GM23338 (cell line): ENCODE results near the gene VPS50. TPM values are rescaled to one million over a fixed set of nuclear protein-coding genes. Genes with fewer than 3 reads are reported as not detected.

Source experiments
- ATAC-seq: fragments of 200-7000 bp; cut with Tn5 transposase; 3 replicates; pipeline ENCODE4 v1.9.1; 2020
- DNase-seq: peaks from one replicate; pipeline ENCODE4 v3.0.0-alpha.2; 2015; ENCODE audit warnings: low spot score
- H2AFZ ChIP-seq: fragments of 200-600 bp; sonication (generic); 2 replicates; pipeline ENCODE4 v1.8.0; 2016; ENCODE audit warnings: antibody characterized with exemption, mild to moderate bottlenecking, moderate library complexity
- H3F3A ChIP-seq: fragments of 200-600 bp; sonication (generic); replicated peaks from 2 replicates; pipeline ENCODE4 v1.8.0; 2017; ENCODE audit warnings: antibody characterized with exemption, mixed run types, low read depth
- H3K27ac ChIP-seq: fragments of 200-600 bp; sonication (generic); 2 replicates; pipeline ENCODE4 v1.6.1; 2016; ENCODE audit warnings: low read depth
- H3K27me3 ChIP-seq: fragments of 200-600 bp; sonication (generic); 2 replicates; pipeline ENCODE4 v1.8.0; 2016; ENCODE audit warnings: mild to moderate bottlenecking, mixed run types, moderate library complexity; ENCODE audit not compliant: insufficient read depth
- H3K36me3 ChIP-seq: fragments of 200-600 bp; sonication (generic); 2 replicates; pipeline ENCODE4 v1.8.0; 2016; ENCODE audit warnings: mild to moderate bottlenecking; ENCODE audit not compliant: insufficient read depth
- H3K4me1 ChIP-seq: fragments of 200-600 bp; sonication (generic); 2 replicates; pipeline ENCODE4 v1.8.0; 2016; ENCODE audit warnings: mild to moderate bottlenecking, moderate library complexity; ENCODE audit not compliant: insufficient read depth
- H3K4me2 ChIP-seq: fragments of 200-600 bp; sonication (generic); 2 replicates; pipeline ENCODE4 v1.7.1; 2017; ENCODE audit warnings: mixed run types
- H3K4me3 ChIP-seq: fragments of 200-600 bp; sonication (generic); 2 replicates; pipeline ENCODE4 v1.6.1; 2016; ENCODE audit warnings: mixed run types
- H3K79me2 ChIP-seq: fragments of 200-600 bp; sonication (generic); replicated peaks from 2 replicates; pipeline ENCODE4 v1.8.0; 2017; ENCODE audit warnings: mild to moderate bottlenecking; ENCODE audit not compliant: insufficient read depth
- H3K9me2 ChIP-seq: fragments of 200-600 bp; sonication (generic); 2 replicates; pipeline ENCODE4 v1.8.0; 2017; ENCODE audit not compliant: insufficient read depth
- H4K20me1 ChIP-seq: fragments of 200-600 bp; sonication (generic); replicated peaks from 2 replicates; pipeline ENCODE4 v1.8.0; 2017; ENCODE audit warnings: mild to moderate bottlenecking; ENCODE audit not compliant: insufficient read depth
- H3K27ac Mint-ChIP-seq: 2 replicates; pipeline ENCODE4 v1.8.0; 2020; ENCODE audit warnings: inconsistent platforms, mild to moderate bottlenecking, moderate library complexity, mixed read lengths
- H3K27me3 Mint-ChIP-seq: 3 replicates; pipeline ENCODE4 v1.8.0; 2022; ENCODE audit warnings: low read depth, mild to moderate bottlenecking, moderate library complexity, mixed read lengths, inconsistent platforms; ENCODE audit not compliant: insufficient read depth, poor library complexity
- H3K36me3 Mint-ChIP-seq: 3 replicates; pipeline ENCODE4 v1.8.0; 2021; ENCODE audit warnings: low read depth, mild to moderate bottlenecking, inconsistent platforms, moderate library complexity, mixed read lengths
- H3K4me1 Mint-ChIP-seq: 3 replicates; pipeline ENCODE4 v1.8.0; 2020; ENCODE audit warnings: mild to moderate bottlenecking, inconsistent platforms, mixed read lengths
- H3K4me3 Mint-ChIP-seq: 3 replicates; pipeline ENCODE4 v1.8.0; 2021; ENCODE audit warnings: moderate library complexity, mild to moderate bottlenecking, inconsistent platforms, mixed read lengths
- H3K9me3 Mint-ChIP-seq: 3 replicates; pipeline ENCODE4 v1.8.0; 2020; ENCODE audit warnings: moderate library complexity, mild to moderate bottlenecking, inconsistent platforms, mixed read lengths
- CREB1 ChIP-seq: fragments of 250-450 bp; sonication (Bioruptor Pico); IDR thresholded peaks from 2 replicates; pipeline ENCODE4 v1.5.0; 2020; ENCODE audit warnings: low read depth, mild to moderate bottlenecking, moderate library complexity
- EZH2 ChIP-seq: fragments of 200-600 bp; sonication (generic); IDR thresholded peaks from one replicate; pipeline ENCODE4 v1.8.0; 2017; ENCODE audit warnings: antibody characterized with exemption, mild to moderate bottlenecking, low read depth; ENCODE audit not compliant: unreplicated experiment
- EZH2phosphoT487 ChIP-seq: fragments of 200-600 bp; sonication (generic); IDR thresholded peaks from one replicate; pipeline ENCODE4 v1.8.1; 2018; ENCODE audit warnings: antibody characterized with exemption; ENCODE audit not compliant: unreplicated experiment
- JUNB ChIP-seq: IDR thresholded peaks from one replicate; pipeline ENCODE4 v1.6.1; 2016; ENCODE audit warnings: antibody characterized with exemption; ENCODE audit not compliant: unreplicated experiment
- NANOG ChIP-seq: IDR thresholded peaks from 2 replicates; pipeline ENCODE4 v1.6.1; 2016; ENCODE audit warnings: antibody characterized with exemption, borderline replicate concordance
- POLR2AphosphoS5 ChIP-seq: IDR thresholded peaks from 2 replicates; pipeline ENCODE4 v1.6.1; 2016; ENCODE audit warnings: antibody characterized with exemption, low read depth
- STAT1 ChIP-seq: IDR thresholded peaks from one replicate; pipeline ENCODE4 v1.6.1; 2016; ENCODE audit warnings: antibody characterized with exemption; ENCODE audit not compliant: unreplicated experiment
- ZNF114 ChIP-seq: fragments of 250-450 bp; sonication (Bioruptor Pico); IDR thresholded peaks from 2 replicates; pipeline ENCODE4 v1.5.0; 2020; ENCODE audit warnings: mild to moderate bottlenecking, moderate library complexity
- ZNF331 ChIP-seq: fragments of 250-450 bp; sonication (Bioruptor Pico); IDR thresholded peaks from 2 replicates; pipeline ENCODE4 v1.5.0; 2020; ENCODE audit warnings: low read depth, mild to moderate bottlenecking, moderate library complexity
- polyA plus RNA-seq: library from polyadenylated mRNA; unstranded; fragments of >200 nt; fragmentation: Nextera tagmentation; extraction: Ambion mirVana; gene quantifications from 2 replicates; pipeline ENCODE4 v1.2.1, GENCODE V29; 2016
- total RNA-seq: library from RNA; depleted of rRNA; stranded (reverse); fragments of >200 nt; shearing (Covaris generic); gene quantifications from 2 replicates; pipeline ENCODE4 v1.2.3, GENCODE V29; 2014
- TF ChIP-seq, protein P1 (sequence below): IDR thresholded peaks from one replicate; pipeline ENCODE4 v1.6.1; 2018; ENCODE audit warnings: antibody characterized with exemption; ENCODE audit not compliant: unreplicated experiment
- TF ChIP-seq, protein P2 (sequence below): fragments of 250-450 bp; sonication (Bioruptor Pico); IDR thresholded peaks from 2 replicates; pipeline ENCODE4 v1.5.0; 2020; ENCODE audit warnings: mild to moderate bottlenecking, moderate library complexity
- TF ChIP-seq, protein P3 (sequence below), 2 experiments: fragments of 200-600 bp in 1 of 2; sonication (generic) in 1 of 2; conservative IDR thresholded peaks; 2 replicates each; pipeline versions ENCODE4 v1.5.1 to v1.6.1; 2016 to 2017; ENCODE audit warnings: antibody characterized with exemption in 2 of 2, low read depth in 2 of 2, mild to moderate bottlenecking in 2 of 2, moderate library complexity in 1 of 2
- TF ChIP-seq, protein P4 (sequence below): IDR thresholded peaks from 2 replicates; pipeline ENCODE4 v1.6.1; 2016; ENCODE audit warnings: antibody characterized with exemption

VPS50 gene
- total and polyA plus RNA-seq, 2 experiments from 2014 or later = 4.3 to 12.3 TPM

DNA sequence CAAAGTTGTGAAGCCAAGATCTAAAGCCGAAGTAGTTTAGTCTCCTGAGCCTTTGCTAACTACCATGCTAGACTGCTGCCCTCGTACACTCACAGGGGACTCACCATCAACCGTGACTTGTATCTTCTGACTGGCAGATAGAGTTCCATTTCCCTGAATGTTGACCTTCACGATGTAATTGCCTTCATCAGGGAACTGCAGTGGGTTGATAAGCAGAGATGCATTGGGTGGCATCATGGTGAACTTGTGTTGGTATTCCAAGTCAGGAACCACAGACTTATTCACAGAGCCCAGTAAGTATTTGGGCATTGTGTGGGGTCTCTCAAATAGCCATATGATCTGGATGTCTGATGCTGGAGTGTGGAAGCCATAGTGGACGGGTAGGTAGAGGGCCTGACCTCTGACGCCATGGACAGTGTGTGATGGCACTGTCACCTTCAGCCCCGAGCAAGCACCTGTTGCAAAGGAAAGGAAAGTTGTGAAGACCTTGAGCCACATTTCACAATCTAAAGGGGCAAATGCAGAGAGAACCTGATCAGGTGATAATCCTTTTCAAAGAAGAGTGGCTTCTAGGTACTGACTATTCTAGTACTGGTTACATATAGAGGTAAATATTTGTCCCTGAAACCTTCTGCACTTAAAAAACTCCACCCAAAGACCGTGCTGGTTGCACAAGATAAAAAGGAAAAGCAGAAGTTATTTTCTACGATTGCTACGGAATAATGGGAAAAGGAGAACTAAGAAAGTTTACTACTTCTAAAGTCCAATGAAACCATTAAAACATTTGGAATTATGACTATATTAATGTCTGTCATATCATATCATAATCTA is 13.0 kb upstream of the VPS50 start:
- no peak overlapping the region for H3K4me3 ChIP-seq
- ATAC-seq (no peak), DNase-seq (no peak)
- H3K4me1 Mint-ChIP-seq = no peaks in the 10 kb centered on the region
- H3K27ac ChIP-seq = no peak overlapping the region
- no peaks in the 10 kb centered on the region for H3K4me1 ChIP-seq
- no peaks in the 10 kb centered on the region for H4K20me1 ChIP-seq
- no peaks in the 10 kb centered on the region for H3K79me2 ChIP-seq
- TF ChIP-seq POLR2AphosphoS5 (no peak), ZNF331 (CRISPR knock-in tag) (no peak), NANOG (no peak), CREB1 (no peak), JUNB (no peak), EZH2 (no peak), EZH2phosphoT487 (no peak), ZNF114 (no peak), STAT1 (no peak)
- TF ChIP-seq, protein P1, sequence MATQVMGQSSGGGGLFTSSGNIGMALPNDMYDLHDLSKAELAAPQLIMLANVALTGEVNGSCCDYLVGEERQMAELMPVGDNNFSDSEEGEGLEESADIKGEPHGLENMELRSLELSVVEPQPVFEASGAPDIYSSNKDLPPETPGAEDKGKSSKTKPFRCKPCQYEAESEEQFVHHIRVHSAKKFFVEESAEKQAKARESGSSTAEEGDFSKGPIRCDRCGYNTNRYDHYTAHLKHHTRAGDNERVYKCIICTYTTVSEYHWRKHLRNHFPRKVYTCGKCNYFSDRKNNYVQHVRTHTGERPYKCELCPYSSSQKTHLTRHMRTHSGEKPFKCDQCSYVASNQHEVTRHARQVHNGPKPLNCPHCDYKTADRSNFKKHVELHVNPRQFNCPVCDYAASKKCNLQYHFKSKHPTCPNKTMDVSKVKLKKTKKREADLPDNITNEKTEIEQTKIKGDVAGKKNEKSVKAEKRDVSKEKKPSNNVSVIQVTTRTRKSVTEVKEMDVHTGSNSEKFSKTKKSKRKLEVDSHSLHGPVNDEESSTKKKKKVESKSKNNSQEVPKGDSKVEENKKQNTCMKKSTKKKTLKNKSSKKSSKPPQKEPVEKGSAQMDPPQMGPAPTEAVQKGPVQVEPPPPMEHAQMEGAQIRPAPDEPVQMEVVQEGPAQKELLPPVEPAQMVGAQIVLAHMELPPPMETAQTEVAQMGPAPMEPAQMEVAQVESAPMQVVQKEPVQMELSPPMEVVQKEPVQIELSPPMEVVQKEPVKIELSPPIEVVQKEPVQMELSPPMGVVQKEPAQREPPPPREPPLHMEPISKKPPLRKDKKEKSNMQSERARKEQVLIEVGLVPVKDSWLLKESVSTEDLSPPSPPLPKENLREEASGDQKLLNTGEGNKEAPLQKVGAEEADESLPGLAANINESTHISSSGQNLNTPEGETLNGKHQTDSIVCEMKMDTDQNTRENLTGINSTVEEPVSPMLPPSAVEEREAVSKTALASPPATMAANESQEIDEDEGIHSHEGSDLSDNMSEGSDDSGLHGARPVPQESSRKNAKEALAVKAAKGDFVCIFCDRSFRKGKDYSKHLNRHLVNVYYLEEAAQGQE = no peak
- TF ChIP-seq, protein P2, sequence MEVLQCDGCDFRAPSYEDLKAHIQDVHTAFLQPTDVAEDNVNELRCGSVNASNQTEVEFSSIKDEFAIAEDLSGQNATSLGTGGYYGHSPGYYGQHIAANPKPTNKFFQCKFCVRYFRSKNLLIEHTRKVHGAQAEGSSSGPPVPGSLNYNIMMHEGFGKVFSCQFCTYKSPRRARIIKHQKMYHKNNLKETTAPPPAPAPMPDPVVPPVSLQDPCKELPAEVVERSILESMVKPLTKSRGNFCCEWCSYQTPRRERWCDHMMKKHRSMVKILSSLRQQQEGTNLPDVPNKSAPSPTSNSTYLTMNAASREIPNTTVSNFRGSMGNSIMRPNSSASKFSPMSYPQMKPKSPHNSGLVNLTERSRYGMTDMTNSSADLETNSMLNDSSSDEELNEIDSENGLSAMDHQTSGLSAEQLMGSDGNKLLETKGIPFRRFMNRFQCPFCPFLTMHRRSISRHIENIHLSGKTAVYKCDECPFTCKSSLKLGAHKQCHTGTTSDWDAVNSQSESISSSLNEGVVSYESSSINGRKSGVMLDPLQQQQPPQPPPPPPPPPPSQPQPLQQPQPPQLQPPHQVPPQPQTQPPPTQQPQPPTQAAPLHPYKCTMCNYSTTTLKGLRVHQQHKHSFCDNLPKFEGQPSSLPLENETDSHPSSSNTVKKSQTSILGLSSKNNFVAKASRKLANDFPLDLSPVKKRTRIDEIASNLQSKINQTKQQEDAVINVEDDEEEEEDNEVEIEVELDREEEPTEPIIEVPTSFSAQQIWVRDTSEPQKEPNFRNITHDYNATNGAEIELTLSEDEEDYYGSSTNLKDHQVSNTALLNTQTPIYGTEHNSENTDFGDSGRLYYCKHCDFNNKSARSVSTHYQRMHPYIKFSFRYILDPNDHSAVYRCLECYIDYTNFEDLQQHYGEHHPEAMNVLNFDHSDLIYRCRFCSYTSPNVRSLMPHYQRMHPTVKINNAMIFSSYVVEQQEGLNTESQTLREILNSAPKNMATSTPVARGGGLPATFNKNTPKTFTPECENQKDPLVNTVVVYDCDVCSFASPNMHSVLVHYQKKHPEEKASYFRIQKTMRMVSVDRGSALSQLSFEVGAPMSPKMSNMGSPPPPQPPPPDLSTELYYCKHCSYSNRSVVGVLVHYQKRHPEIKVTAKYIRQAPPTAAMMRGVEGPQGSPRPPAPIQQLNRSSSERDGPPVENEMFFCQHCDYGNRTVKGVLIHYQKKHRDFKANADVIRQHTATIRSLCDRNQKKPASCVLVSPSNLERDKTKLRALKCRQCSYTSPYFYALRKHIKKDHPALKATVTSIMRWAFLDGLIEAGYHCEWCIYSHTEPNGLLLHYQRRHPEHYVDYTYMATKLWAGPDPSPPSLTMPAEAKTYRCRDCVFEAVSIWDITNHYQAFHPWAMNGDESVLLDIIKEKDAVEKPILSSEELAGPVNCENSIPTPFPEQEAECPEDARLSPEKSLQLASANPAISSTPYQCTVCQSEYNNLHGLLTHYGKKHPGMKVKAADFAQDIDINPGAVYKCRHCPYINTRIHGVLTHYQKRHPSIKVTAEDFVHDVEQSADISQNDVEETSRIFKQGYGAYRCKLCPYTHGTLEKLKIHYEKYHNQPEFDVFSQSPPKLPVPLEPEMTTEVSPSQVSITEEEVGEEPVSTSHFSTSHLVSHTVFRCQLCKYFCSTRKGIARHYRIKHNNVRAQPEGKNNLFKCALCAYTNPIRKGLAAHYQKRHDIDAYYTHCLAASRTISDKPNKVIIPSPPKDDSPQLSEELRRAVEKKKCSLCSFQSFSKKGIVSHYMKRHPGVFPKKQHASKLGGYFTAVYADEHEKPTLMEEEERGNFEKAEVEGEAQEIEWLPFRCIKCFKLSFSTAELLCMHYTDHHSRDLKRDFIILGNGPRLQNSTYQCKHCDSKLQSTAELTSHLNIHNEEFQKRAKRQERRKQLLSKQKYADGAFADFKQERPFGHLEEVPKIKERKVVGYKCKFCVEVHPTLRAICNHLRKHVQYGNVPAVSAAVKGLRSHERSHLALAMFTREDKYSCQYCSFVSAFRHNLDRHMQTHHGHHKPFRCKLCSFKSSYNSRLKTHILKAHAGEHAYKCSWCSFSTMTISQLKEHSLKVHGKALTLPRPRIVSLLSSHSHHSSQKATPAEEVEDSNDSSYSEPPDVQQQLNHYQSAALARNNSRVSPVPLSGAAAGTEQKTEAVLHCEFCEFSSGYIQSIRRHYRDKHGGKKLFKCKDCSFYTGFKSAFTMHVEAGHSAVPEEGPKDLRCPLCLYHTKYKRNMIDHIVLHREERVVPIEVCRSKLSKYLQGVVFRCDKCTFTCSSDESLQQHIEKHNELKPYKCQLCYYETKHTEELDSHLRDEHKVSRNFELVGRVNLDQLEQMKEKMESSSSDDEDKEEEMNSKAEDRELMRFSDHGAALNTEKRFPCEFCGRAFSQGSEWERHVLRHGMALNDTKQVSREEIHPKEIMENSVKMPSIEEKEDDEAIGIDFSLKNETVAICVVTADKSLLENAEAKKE = no peak
- TF ChIP-seq, protein P3, sequence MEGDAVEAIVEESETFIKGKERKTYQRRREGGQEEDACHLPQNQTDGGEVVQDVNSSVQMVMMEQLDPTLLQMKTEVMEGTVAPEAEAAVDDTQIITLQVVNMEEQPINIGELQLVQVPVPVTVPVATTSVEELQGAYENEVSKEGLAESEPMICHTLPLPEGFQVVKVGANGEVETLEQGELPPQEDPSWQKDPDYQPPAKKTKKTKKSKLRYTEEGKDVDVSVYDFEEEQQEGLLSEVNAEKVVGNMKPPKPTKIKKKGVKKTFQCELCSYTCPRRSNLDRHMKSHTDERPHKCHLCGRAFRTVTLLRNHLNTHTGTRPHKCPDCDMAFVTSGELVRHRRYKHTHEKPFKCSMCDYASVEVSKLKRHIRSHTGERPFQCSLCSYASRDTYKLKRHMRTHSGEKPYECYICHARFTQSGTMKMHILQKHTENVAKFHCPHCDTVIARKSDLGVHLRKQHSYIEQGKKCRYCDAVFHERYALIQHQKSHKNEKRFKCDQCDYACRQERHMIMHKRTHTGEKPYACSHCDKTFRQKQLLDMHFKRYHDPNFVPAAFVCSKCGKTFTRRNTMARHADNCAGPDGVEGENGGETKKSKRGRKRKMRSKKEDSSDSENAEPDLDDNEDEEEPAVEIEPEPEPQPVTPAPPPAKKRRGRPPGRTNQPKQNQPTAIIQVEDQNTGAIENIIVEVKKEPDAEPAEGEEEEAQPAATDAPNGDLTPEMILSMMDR (conservative IDR thresholded peaks at IDR 0.05; ENCODE audit: low read depth in 2 of 2) = no peak
- TF ChIP-seq, protein P4, sequence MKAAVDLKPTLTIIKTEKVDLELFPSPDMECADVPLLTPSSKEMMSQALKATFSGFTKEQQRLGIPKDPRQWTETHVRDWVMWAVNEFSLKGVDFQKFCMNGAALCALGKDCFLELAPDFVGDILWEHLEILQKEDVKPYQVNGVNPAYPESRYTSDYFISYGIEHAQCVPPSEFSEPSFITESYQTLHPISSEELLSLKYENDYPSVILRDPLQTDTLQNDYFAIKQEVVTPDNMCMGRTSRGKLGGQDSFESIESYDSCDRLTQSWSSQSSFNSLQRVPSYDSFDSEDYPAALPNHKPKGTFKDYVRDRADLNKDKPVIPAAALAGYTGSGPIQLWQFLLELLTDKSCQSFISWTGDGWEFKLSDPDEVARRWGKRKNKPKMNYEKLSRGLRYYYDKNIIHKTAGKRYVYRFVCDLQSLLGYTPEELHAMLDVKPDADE = no peak
- H3K9me2 ChIP-seq = no peaks in the 10 kb centered on the region; the same call in 1 of the 2 replicates
- H3K9me3 Mint-ChIP-seq = no peaks in the 10 kb centered on the region
- no peak overlapping the region for H3K27ac Mint-ChIP-seq
- H3K36me3 Mint-ChIP-seq = no peaks in the 10 kb centered on the region
- H3K27me3 ChIP-seq = no peaks in the 10 kb centered on the region
- H3F3A ChIP-seq = no peaks in the 10 kb centered on the region
- no peaks in the 10 kb centered on the region for H3K36me3 ChIP-seq
- no peaks in the 10 kb centered on the region for H3K27me3 Mint-ChIP-seq
- H2AFZ ChIP-seq = no peak overlapping the region
- H3K4me3 Mint-ChIP-seq = no peak overlapping the region
- H3K4me2 ChIP-seq = no peak overlapping the region
